ENCODE measurements around the gene SLC13A5. TPM values are rescaled to one million over a fixed set of nuclear protein-coding genes. Genes with fewer than 3 reads are reported as not detected.
"Not testable (repeated sequence)": the region's sequence is repeated elsewhere in the genome, so short reads cannot be mapped to it uniquely, and the experiment has no call there.

SLC13A5 gene
- polyA plus RNA-seq, 1 of the 3 experiments (the other 2 are of a cell fraction) = not detected

GRCh38 chr17:6695565-6695964, 17.6 kb downstream of the SLC13A5 start:
- peaks cover 77% of the 10 kb centered on the region for H3K27me3 ChIP-seq (ENCODE audit: insufficient read depth)
- H3K9ac ChIP-seq = no peak overlapping the region
- no peak overlapping the region for H3K27ac ChIP-seq (ENCODE audit: low read depth in 2 of 2, low read length in 1 of 2)
- H3K36me3 ChIP-seq (replicated peaks in 1 of 2; ENCODE audit: control insufficient read depth in 1 of 2, insufficient read depth in 2 of 2, low read length in 1 of 2) = no peaks in the 10 kb centered on the region
- CTCF ChIA-PET = no interaction called here
- POLR2A ChIA-PET = no interaction called here
- no peak overlapping the region for H3K4me3 ChIP-seq (ENCODE audit: low read depth in 2 of 2, low read length in 1 of 2)
- no peaks in the 10 kb centered on the region for H4K20me1 ChIP-seq (ENCODE audit: insufficient read depth)
- H3K79me2 ChIP-seq (ENCODE audit: insufficient read depth) = no peaks in the 10 kb centered on the region
- H3K9me2 ChIP-seq = no peaks in the 10 kb centered on the region
- H3F3A ChIP-seq (replicated peaks; ENCODE audit: insufficient read depth) = no peaks in the 10 kb centered on the region
- 8% methylated on average over 10 of the region's 13 CpGs for WGBS (ENCODE audit: low lambda C conversion rate)
- no peak for DNase-seq
- no peaks in the 10 kb centered on the region for H3K4me1 ChIP-seq (ENCODE audit: control insufficient read depth in 1 of 2, insufficient read depth in 2 of 2, low read depth in 1 of 2, low read length in 1 of 2)
- no peak overlapping the region for H2AFZ ChIP-seq (ENCODE audit: low read depth)
- TF ChIP-seq RCOR1 (IDR thresholded peaks at IDR 0.05; ENCODE audit: low read length) = no peak
- no peak for TF ChIP-seq MEF2A (IDR thresholded peaks at IDR 0.05; ENCODE audit: borderline replicate concordance, low read depth)
- TF ChIP-seq MXI1 (IDR thresholded peaks at IDR 0.05; ENCODE audit: low read depth, low read length) = no peak
- no peak for TF ChIP-seq REST (IDR thresholded peaks at IDR 0.05; ENCODE audit: low read depth, low read length)
- no peak for TF ChIP-seq ELF1 (IDR thresholded peaks at IDR 0.05)
- no peak overlapping the region for H3K4me2 ChIP-seq
- H3K9me3 ChIP-seq = no peaks in the 10 kb centered on the region

- H3F3A ChIP-seq (replicated peaks; ENCODE audit: insufficient read depth) = no peaks in the 10 kb centered on the region
- no peak overlapping the region for H3K27ac ChIP-seq (ENCODE audit: low read depth in 2 of 2, low read length in 1 of 2)
- no peak for DNase-seq
- no peak overlapping the region for H3K9ac ChIP-seq
- no peaks in the 10 kb centered on the region for H3K9me3 ChIP-seq
- no peaks in the 10 kb centered on the region for H3K79me2 ChIP-seq (ENCODE audit: insufficient read depth)
- H3K4me3 ChIP-seq (ENCODE audit: low read depth in 2 of 2, low read length in 1 of 2) = no peak overlapping the region
- H3K4me2 ChIP-seq = no peak overlapping the region
- H3K9me2 ChIP-seq = no peaks in the 10 kb centered on the region
- POLR2A ChIA-PET = no interaction called here
- no peaks in the 10 kb centered on the region for H3K4me1 ChIP-seq (ENCODE audit: control insufficient read depth in 1 of 2, insufficient read depth in 2 of 2, low read depth in 1 of 2, low read length in 1 of 2)
- 4% methylated on average over 2 of the region's 2 CpGs for WGBS (ENCODE audit: low lambda C conversion rate)
- no peak overlapping the region for H2AFZ ChIP-seq (ENCODE audit: low read depth)
- TF ChIP-seq REST (IDR thresholded peaks at IDR 0.05; ENCODE audit: low read depth, low read length) (no peak), RCOR1 (IDR thresholded peaks at IDR 0.05; ENCODE audit: low read length) (no peak), MEF2A (IDR thresholded peaks at IDR 0.05; ENCODE audit: borderline replicate concordance, low read depth) (no peak), PBX3 (IDR thresholded peaks at IDR 0.05) (no peak), CTCF (IDR thresholded peaks at IDR 0.05) (no peak), RXRA (IDR thresholded peaks at IDR 0.05; ENCODE audit: borderline replicate concordance, low read depth) (no peak)
- CTCF ChIA-PET = interaction anchor here (1.1 kb wide), 1 partner anchor 11 kb away, joined by 3 read pairs; no protein-coding TSS in a partner anchor
- H4K20me1 ChIP-seq (ENCODE audit: insufficient read depth) = no peaks in the 10 kb centered on the region
- no peaks in the 10 kb centered on the region for H3K36me3 ChIP-seq (replicated peaks in 1 of 2; ENCODE audit: control insufficient read depth in 1 of 2, insufficient read depth in 2 of 2, low read length in 1 of 2)
- H3K27me3 ChIP-seq (ENCODE audit: insufficient read depth) = peaks cover 81% of the 10 kb centered on the region
Measured at GRCh38 chr17:6695051-6695450, 18.1 kb downstream of the SLC13A5 start.

- H3K9me2 ChIP-seq; H3K4me3 ChIP-seq (ENCODE audit: low read depth in 2 of 2, low read length in 1 of 2); H3K9me3 ChIP-seq; H3K4me2 ChIP-seq; H3K79me2 ChIP-seq (ENCODE audit: insufficient read depth); H2AFZ ChIP-seq (ENCODE audit: low read depth); H3K27ac ChIP-seq (ENCODE audit: low read depth in 2 of 2, low read length in 1 of 2); DNase-seq; H3F3A ChIP-seq (replicated peaks; ENCODE audit: insufficient read depth); POLR2A ChIA-PET; H3K9ac ChIP-seq; H3K36me3 ChIP-seq (replicated peaks in 1 of 2; ENCODE audit: control insufficient read depth in 1 of 2, insufficient read depth in 2 of 2, low read length in 1 of 2); H3K4me1 ChIP-seq (ENCODE audit: control insufficient read depth in 1 of 2, insufficient read depth in 2 of 2, low read depth in 1 of 2, low read length in 1 of 2); H4K20me1 ChIP-seq (ENCODE audit: insufficient read depth): not testable (repeated sequence)
- CTCF ChIA-PET = interaction anchor here (0.7 kb wide), 1 partner anchor 151 kb away, joined by 3 read pairs; no protein-coding TSS in a partner anchor
- H3K27me3 ChIP-seq (ENCODE audit: insufficient read depth) = peaks cover 81% of the 10 kb centered on the region
- 10% methylated on average over 6 of the region's 6 CpGs for WGBS (ENCODE audit: low lambda C conversion rate)
Measured at GRCh38 chr17:6691958-6692357, 21.2 kb downstream of the SLC13A5 start.

All from SK-N-SH (cell line).